ENCODE data around the gene PDE4B.

Gene PDE4B

GRCh38 chr1:65820983-65821382, 28.3 kb downstream of the PDE4B start:
- in situ Hi-C loops (cut with MboI; ENCODE audit: low sequenced_read_pairs, unreplicated experiment): no loop called here
- DNase-seq (ENCODE audit: low spot score): no peak
- TF ChIP-seq, protein P1, sequence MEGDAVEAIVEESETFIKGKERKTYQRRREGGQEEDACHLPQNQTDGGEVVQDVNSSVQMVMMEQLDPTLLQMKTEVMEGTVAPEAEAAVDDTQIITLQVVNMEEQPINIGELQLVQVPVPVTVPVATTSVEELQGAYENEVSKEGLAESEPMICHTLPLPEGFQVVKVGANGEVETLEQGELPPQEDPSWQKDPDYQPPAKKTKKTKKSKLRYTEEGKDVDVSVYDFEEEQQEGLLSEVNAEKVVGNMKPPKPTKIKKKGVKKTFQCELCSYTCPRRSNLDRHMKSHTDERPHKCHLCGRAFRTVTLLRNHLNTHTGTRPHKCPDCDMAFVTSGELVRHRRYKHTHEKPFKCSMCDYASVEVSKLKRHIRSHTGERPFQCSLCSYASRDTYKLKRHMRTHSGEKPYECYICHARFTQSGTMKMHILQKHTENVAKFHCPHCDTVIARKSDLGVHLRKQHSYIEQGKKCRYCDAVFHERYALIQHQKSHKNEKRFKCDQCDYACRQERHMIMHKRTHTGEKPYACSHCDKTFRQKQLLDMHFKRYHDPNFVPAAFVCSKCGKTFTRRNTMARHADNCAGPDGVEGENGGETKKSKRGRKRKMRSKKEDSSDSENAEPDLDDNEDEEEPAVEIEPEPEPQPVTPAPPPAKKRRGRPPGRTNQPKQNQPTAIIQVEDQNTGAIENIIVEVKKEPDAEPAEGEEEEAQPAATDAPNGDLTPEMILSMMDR (IDR thresholded peaks at IDR 0.05; ENCODE audit: borderline replicate concordance, control extremely low read depth, extremely low read depth, insufficient read depth, missing control alignments): no peak

- TF ChIP-seq, protein P1 (IDR thresholded peaks at IDR 0.05; ENCODE audit: borderline replicate concordance, control extremely low read depth, extremely low read depth, insufficient read depth, missing control alignments): no peak
- DNase-seq (ENCODE audit: low spot score): no peak
- in situ Hi-C loops (cut with MboI; ENCODE audit: low sequenced_read_pairs, unreplicated experiment): no loop called here
Measured at GRCh38 chr1:65821386-65821785, 28.7 kb downstream of the PDE4B start.

DNA sequence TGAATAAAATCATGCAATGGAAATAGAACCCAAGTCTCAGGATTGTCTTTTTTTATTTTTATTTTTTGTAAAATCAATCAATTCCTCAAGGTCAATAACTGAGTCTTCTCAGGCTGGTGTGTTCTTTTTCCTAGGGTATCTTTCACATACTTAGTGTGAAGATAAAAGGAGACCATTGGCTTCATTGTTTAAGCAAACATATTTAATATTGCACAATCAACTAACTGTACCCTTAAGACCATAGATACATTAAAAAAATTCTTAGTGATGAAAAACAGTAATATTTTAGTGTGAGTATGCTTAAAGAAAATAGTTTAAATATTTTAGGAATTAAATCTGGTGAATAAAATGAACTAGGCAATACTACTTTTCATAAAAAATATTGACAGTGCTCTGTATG, 31.4 kb downstream of the PDE4B start:
- TF ChIP-seq, protein P1 (IDR thresholded peaks at IDR 0.05; ENCODE audit: borderline replicate concordance, control extremely low read depth, extremely low read depth, insufficient read depth, missing control alignments): no peak
- in situ Hi-C loops (cut with MboI; ENCODE audit: low sequenced_read_pairs, unreplicated experiment): no loop called here

GRCh38 chr1:65825741-65826140, 33.0 kb downstream of the PDE4B start:
- in situ Hi-C loops (cut with MboI; ENCODE audit: low sequenced_read_pairs, unreplicated experiment): no loop called here
- TF ChIP-seq, protein P1 (IDR thresholded peaks at IDR 0.05; ENCODE audit: borderline replicate concordance, control extremely low read depth, extremely low read depth, insufficient read depth, missing control alignments): no peak
- DNase-seq (ENCODE audit: low spot score): no peak

More for the DNA sequence above, 31.4 kb downstream of the PDE4B start:
- DNase-seq (ENCODE audit: low spot score): no peak

DNA sequence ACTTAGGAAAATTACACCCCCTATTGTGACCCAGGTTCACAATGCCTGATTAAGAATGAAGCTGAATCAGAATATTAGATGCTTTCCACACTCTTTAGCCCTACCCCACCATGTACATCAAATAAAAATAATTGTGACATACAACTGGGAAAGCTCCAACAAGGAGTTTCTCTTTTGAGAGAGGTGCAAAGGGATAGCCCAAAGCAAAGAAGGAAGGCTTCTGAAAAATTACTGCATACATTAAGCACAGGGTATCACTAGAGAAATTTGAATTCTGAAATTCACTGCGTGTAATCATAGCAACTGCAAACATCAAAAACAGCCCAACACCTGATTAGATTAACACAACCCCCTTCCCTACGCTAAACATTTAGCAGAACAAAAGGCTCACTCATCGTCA, 34.1 kb downstream of the PDE4B start:
- in situ Hi-C loops (cut with MboI; ENCODE audit: low sequenced_read_pairs, unreplicated experiment): no loop called here
- no peak for DNase-seq (ENCODE audit: low spot score)
- TF ChIP-seq, protein P1 (IDR thresholded peaks at IDR 0.05; ENCODE audit: borderline replicate concordance, control extremely low read depth, extremely low read depth, insufficient read depth, missing control alignments): no peak

DNA sequence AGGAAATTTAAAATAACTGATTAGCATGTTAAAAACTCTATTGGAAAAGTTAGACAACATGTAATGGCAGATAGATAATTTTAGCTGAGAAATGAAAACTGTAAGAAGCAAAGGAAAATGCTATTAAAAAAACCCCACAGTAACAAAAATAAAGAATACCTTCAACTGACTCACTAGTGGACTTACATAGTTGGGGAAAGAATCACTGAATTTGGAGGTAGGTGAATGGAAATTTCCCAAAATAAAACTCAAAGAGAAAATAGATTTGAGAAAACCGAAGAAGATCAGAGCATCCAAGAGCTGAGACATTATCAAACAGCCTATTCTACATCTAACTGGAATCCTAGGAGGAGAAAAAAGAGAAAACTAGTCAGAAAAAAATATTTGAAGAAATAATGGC, 34.7 kb downstream of the PDE4B start:
- TF ChIP-seq, protein P1 (IDR thresholded peaks at IDR 0.05; ENCODE audit: borderline replicate concordance, control extremely low read depth, extremely low read depth, insufficient read depth, missing control alignments): no peak

DNA sequence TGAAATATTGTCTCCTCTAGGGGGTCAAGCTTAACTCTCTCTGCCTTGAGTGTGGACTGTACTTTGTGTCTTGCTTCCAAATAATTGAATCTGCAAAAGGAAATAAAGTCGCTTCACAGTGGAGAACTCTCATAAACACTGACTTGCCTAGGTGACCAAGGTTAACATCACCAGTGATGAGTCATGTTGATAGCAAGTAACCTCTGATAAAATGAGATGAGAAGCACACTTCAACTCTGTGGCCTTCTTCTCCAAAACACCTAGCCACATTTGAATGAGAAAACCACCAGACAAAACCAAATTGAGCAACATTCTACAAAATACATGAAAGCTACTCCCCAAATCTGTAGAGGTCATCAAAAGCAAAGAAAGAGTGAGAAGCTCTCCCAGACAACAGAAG, 37.6 kb downstream of the PDE4B start:
- in situ Hi-C loops (cut with MboI; ENCODE audit: low sequenced_read_pairs, unreplicated experiment): no loop called here
- TF ChIP-seq, protein P1 (IDR thresholded peaks at IDR 0.05; ENCODE audit: borderline replicate concordance, control extremely low read depth, extremely low read depth, insufficient read depth, missing control alignments): no peak
- no peak for DNase-seq (ENCODE audit: low spot score)

More for the DNA sequence above, 34.7 kb downstream of the PDE4B start:
- DNase-seq (ENCODE audit: low spot score): no peak
- in situ Hi-C loops (cut with MboI; ENCODE audit: low sequenced_read_pairs, unreplicated experiment): no loop called here

Measured in GM13976 (cell line).